Measurements from ENCODE around the gene SNX18.

GRCh38 chr5:54492178-54492577, 25.4 kb upstream of the SNX18 start:
- TF ChIP-seq CTCF (IDR thresholded peaks at IDR 0.05), result no peak
- no peak for TF ChIP-seq POLR2A (IDR thresholded peaks at IDR 0.05)

All from vagina (tissue), 2 donors.